Fibroblast of lung (primary cell): ENCODE measurements around the gene ADAM29. TPM values are rescaled to one million over a fixed set of nuclear protein-coding genes. Genes with fewer than 3 reads are reported as not detected.

Experiments
- DNase-seq, 2 donors: peaks; one replicate each; pipeline versions ENCODE4 v3.0.0 to v3.0.0-alpha.2; 2010; ENCODE audit warnings: low read depth in 2 of 2
- H2AFZ ChIP-seq: 2 replicates; pipeline ENCODE4 v1.5.1; 2012; ENCODE audit warnings: low read length, control low read depth, inconsistent platforms
- H3K27ac ChIP-seq: 2 replicates; pipeline ENCODE4 v1.5.1; 2011; ENCODE audit warnings: low read length, control low read depth; ENCODE audit not compliant: insufficient read depth
- H3K27me3 ChIP-seq: 2 replicates; pipeline ENCODE4 v1.5.1; 2011; ENCODE audit warnings: mild to moderate bottlenecking, low read length; ENCODE audit not compliant: control insufficient read depth, insufficient read depth
- H3K36me3 ChIP-seq: 2 replicates; pipeline ENCODE4 v1.5.1; 2011; ENCODE audit warnings: low read length; ENCODE audit not compliant: control insufficient read depth, insufficient read depth
- H3K4me1 ChIP-seq: 2 replicates; pipeline ENCODE4 v1.5.1; 2011; ENCODE audit warnings: low read length; ENCODE audit not compliant: control insufficient read depth, insufficient read depth; ENCODE audit errors: extremely low read depth
- H3K4me2 ChIP-seq: 2 replicates; pipeline ENCODE4 v1.5.1; 2011; ENCODE audit warnings: low read length, control low read depth; ENCODE audit not compliant: insufficient read depth; ENCODE audit errors: extremely low read depth
- H3K4me3 ChIP-seq, 4 experiments: fragments of 200-600 bp in 1 of 4; sonication (generic) in 1 of 4; replicated peaks in 1 of 4; 2 replicates each; pipeline ENCODE4 v1.5.1; 2011 to 2016; ENCODE audit warnings: low read length in 4 of 4, low read depth in 3 of 4, mild to moderate bottlenecking in 3 of 4, control low read depth in 2 of 4, inconsistent platforms in 1 of 4, mixed read lengths in 1 of 4; ENCODE audit not compliant: insufficient read depth in 1 of 4; ENCODE audit errors: control extremely low read depth in 1 of 4
- H3K79me2 ChIP-seq: 2 replicates; pipeline ENCODE4 v1.5.1; 2012; ENCODE audit warnings: mild to moderate bottlenecking, low read length, inconsistent platforms; ENCODE audit not compliant: control insufficient read depth, insufficient read depth
- H3K9ac ChIP-seq: 2 replicates; pipeline ENCODE4 v1.5.1; 2011; ENCODE audit warnings: mild to moderate bottlenecking, low read length, control low read depth; ENCODE audit not compliant: insufficient read depth
- H3K9me3 ChIP-seq: 2 replicates; pipeline ENCODE4 v1.5.1; 2012; ENCODE audit warnings: low read depth, low read length; ENCODE audit not compliant: control insufficient read depth, insufficient read depth
- H4K20me1 ChIP-seq: 2 replicates; pipeline ENCODE4 v1.5.1; 2011; ENCODE audit warnings: low read length; ENCODE audit not compliant: control insufficient read depth, insufficient read depth; ENCODE audit errors: extremely low read depth
- CTCF ChIP-seq, 2 donors: IDR thresholded peaks in 1 of 2; conservative IDR thresholded peaks in 1 of 2; 1 replicate in 1 of 2; 2 replicates in 1 of 2; pipeline ENCODE4 v1.5.1; 2011 to 2012; ENCODE audit warnings: low read length in 2 of 2, control low read depth in 1 of 2, inconsistent platforms in 1 of 2, low read depth in 1 of 2, mild to moderate bottlenecking in 1 of 2
- EZH2 ChIP-seq: IDR thresholded peaks from 2 replicates; pipeline ENCODE4 v1.5.1; 2012; ENCODE audit warnings: low read length, control low read depth, mild to moderate bottlenecking; ENCODE audit errors: missing control alignments
- polyA plus RNA-seq, 2 donors: library from polyadenylated mRNA; depleted of rRNA in 1 of 2; stranded (reverse) in 1 of 2; unstranded in 1 of 2; fragments of >200 nt; gene quantifications; 2 replicates each; pipeline ENCODE4 v1.2.1, GENCODE V29; 2011 to 2012; ENCODE audit warnings: missing spikeins in 1 of 2
- total RNA-seq: library from RNA; depleted of rRNA; stranded (reverse); fragments of >200 nt; gene quantifications from 2 replicates; pipeline ENCODE4 v1.2.1, GENCODE V29; 2014

Gene ADAM29
- total and polyA plus RNA-seq, 2 donors (not counting 1 experiment from before 2014, with no cell fraction given) = not detected

GRCh38 chr4:174910271-174910670 is 7.9 kb upstream of the ADAM29 start:
- no peak overlapping the region for H2AFZ ChIP-seq
- no peaks in the 10 kb centered on the region for H3K9me3 ChIP-seq
- no peaks in the 10 kb centered on the region for H3K4me1 ChIP-seq
- DNase-seq = no peak
- no peak overlapping the region for H3K4me3 ChIP-seq
- H3K9ac ChIP-seq = no peak overlapping the region
- H3K36me3 ChIP-seq = no peaks in the 10 kb centered on the region
- H3K27ac ChIP-seq = no peak overlapping the region
- no peak overlapping the region for H3K4me2 ChIP-seq
- H4K20me1 ChIP-seq = no peaks in the 10 kb centered on the region
- TF ChIP-seq EZH2 = no peak
- TF ChIP-seq CTCF (conservative IDR thresholded peaks at IDR 0.05 in 1 of 2, IDR thresholded peaks at IDR 0.05 in 1 of 2; ENCODE audit: low read depth in 1 of 2, low read length in 2 of 2) = no peak
- no peaks in the 10 kb centered on the region for H3K27me3 ChIP-seq
- H3K79me2 ChIP-seq = no peaks in the 10 kb centered on the region

DNA sequence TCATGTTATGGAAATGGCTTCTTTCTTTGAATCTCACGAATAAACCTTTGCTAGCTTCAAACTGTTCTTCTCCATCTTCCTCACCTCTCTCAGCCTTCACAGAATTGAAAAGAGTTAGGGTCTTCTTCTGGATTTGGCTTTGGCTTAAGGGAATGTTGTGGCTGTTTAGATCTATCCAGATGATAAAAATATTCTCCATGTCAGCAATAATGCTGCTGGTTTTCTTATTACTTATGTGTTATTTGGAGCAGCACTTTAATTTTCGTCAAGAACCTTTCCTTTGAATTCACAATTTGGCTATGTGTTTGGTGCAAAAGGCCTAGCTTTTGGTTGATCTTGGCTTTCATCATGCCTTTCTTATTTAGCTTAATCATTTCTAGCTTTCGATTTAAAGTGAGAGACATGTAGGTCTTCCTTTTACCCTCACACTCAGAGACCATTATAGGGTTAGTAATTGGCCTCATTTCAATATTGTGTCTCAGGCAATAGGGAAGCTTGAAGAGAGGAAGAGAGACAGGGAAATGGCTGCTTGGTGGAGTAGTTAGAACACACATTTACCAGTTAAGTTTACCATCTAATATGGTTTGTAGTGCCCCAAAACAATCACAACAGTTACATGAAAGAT is 5.1 kb upstream of the ADAM29 start:
- H3K79me2 ChIP-seq = no peaks in the 10 kb centered on the region
- no peak overlapping the region for H3K4me2 ChIP-seq
- no peaks in the 10 kb centered on the region for H3K9me3 ChIP-seq
- H3K27me3 ChIP-seq = no peaks in the 10 kb centered on the region
- no peaks in the 10 kb centered on the region for H3K36me3 ChIP-seq
- no peak for DNase-seq
- TF ChIP-seq EZH2 (no peak), CTCF (conservative IDR thresholded peaks at IDR 0.05 in 1 of 2, IDR thresholded peaks at IDR 0.05 in 1 of 2; ENCODE audit: low read depth in 1 of 2, low read length in 2 of 2) (no peak)
- H4K20me1 ChIP-seq = no peaks in the 10 kb centered on the region
- no peak overlapping the region for H3K27ac ChIP-seq
- no peaks in the 10 kb centered on the region for H3K4me1 ChIP-seq
- H3K9ac ChIP-seq = no peak overlapping the region
- H3K4me3 ChIP-seq = no peak overlapping the region
- no peak overlapping the region for H2AFZ ChIP-seq

DNA sequence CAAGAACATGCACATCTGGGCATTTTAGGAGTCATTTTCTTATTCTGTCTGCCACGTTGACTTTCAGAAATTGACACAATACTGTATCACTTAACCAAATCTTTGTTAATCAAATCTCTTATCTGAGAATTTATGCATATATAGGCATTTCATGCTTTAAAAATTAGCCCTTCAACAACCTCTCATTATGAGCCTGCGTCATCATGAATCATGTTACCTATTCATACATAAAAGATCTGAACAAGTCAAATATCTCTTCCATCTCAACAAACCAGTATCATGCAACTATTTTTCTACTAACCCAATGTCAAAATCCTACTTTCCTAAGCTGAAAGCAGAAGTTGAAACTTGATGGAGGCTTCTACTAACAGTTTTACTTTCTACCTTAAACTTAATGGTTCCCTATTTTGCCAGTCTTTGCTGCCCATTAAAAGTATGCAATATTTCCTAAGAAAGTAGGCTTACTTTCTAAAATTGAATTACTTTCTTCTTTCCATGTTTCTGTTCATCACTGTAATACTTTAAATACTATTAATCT is 1.8 kb downstream of the ADAM29 start:
- Histone ChIP-seq H3K9me3 (no peaks in the 10 kb centered on the region), H3K9ac (no peak overlapping the region), H3K27me3 (no peaks in the 10 kb centered on the region), H3K36me3 (no peaks in the 10 kb centered on the region), H3K79me2 (no peaks in the 10 kb centered on the region), H3K27ac (no peak overlapping the region), H4K20me1 (no peaks in the 10 kb centered on the region), H3K4me1 (no peaks in the 10 kb centered on the region), H3K4me3 (no peak overlapping the region), H3K4me2 (no peak overlapping the region), H2AFZ (no peak overlapping the region)
- TF ChIP-seq CTCF (conservative IDR thresholded peaks at IDR 0.05 in 1 of 2, IDR thresholded peaks at IDR 0.05 in 1 of 2; ENCODE audit: low read depth in 1 of 2, low read length in 2 of 2) (no peak), EZH2 (no peak)
- no peak for DNase-seq
